GM23248 (cell line): ENCODE data around the gene DNAJC16. TPM values are rescaled to one million over a fixed set of nuclear protein-coding genes. Genes with fewer than 3 reads are reported as not detected.

Source experiments
- DNase-seq: peaks from one replicate; pipeline ENCODE4 v3.0.0-alpha.2; 2015
- H2AFZ ChIP-seq: fragments of 200-600 bp; sonication (generic); 2 replicates; pipeline ENCODE4 v1.6.1; 2016; ENCODE audit warnings: antibody characterized with exemption
- H3F3A ChIP-seq: fragments of 200-600 bp; sonication (generic); 2 replicates; pipeline ENCODE4 v1.6.1; 2016; ENCODE audit warnings: mild to moderate bottlenecking, antibody characterized with exemption, mixed run types; ENCODE audit not compliant: insufficient read depth
- H3K27ac ChIP-seq: fragments of 200-600 bp; sonication (generic); 2 replicates; pipeline ENCODE4 v1.5.1; 2016; ENCODE audit warnings: mild to moderate bottlenecking
- H3K27me3 ChIP-seq: fragments of 200-600 bp; sonication (generic); replicated peaks from 2 replicates; pipeline ENCODE4 v1.6.1; 2016; ENCODE audit warnings: mild to moderate bottlenecking; ENCODE audit not compliant: insufficient read depth
- H3K36me3 ChIP-seq: fragments of 200-600 bp; sonication (generic); 2 replicates; pipeline ENCODE4 v1.6.1; 2016; ENCODE audit warnings: low read depth, mild to moderate bottlenecking
- H3K4me1 ChIP-seq: fragments of 200-600 bp; sonication (generic); 2 replicates; pipeline ENCODE4 v1.6.1; 2016; ENCODE audit warnings: mild to moderate bottlenecking; ENCODE audit not compliant: insufficient read depth
- H3K4me2 ChIP-seq: fragments of 200-600 bp; sonication (generic); one replicate; pipeline ENCODE4 v1.6.1; 2016; ENCODE audit warnings: mild to moderate bottlenecking; ENCODE audit not compliant: unreplicated experiment
- H3K4me3 ChIP-seq: fragments of 200-600 bp; sonication (generic); 2 replicates; pipeline ENCODE4 v1.5.1; 2016; ENCODE audit warnings: mild to moderate bottlenecking
- H3K79me2 ChIP-seq: fragments of 200-600 bp; sonication (generic); 2 replicates; pipeline ENCODE4 v1.6.1; 2016; ENCODE audit warnings: mild to moderate bottlenecking; ENCODE audit not compliant: insufficient read depth
- H3K9ac ChIP-seq: fragments of 200-600 bp; sonication (generic); 2 replicates; pipeline ENCODE4 v1.6.1; 2016; ENCODE audit warnings: mild to moderate bottlenecking
- H3K9me2 ChIP-seq: fragments of 200-600 bp; sonication (generic); 2 replicates; pipeline ENCODE4 v1.6.1; 2016; ENCODE audit warnings: mixed run types, mild to moderate bottlenecking, moderate library complexity; ENCODE audit not compliant: insufficient read depth
- H3K9me3 ChIP-seq: fragments of 200-600 bp; sonication (generic); one replicate; pipeline ENCODE4 v1.6.1; 2017; ENCODE audit warnings: low read depth
- H4K20me1 ChIP-seq: fragments of 200-600 bp; sonication (generic); 2 replicates; pipeline ENCODE4 v1.6.0; 2016; ENCODE audit not compliant: insufficient read depth
- EZH2 ChIP-seq: fragments of 200-600 bp; sonication (generic); IDR thresholded peaks from 2 replicates; pipeline ENCODE4 v1.6.1; 2018; ENCODE audit warnings: antibody characterized with exemption, mild to moderate bottlenecking; ENCODE audit not compliant: insufficient read depth, poor library complexity, severe bottlenecking
- EZH2phosphoT487 ChIP-seq: fragments of 200-600 bp; sonication (generic); IDR thresholded peaks from 2 replicates; pipeline ENCODE4 v1.6.1; 2018; ENCODE audit warnings: antibody characterized with exemption, moderate library complexity, mild to moderate bottlenecking, low read depth; ENCODE audit not compliant: insufficient read depth
- WGBS, 2 experiments: methylation state at CpG; one replicate each; pipeline ENCODE4 v1.1.6; 2015 to 2017; ENCODE audit warnings: low lambda C conversion rate in 2 of 2, low coverage in 1 of 2; ENCODE audit errors: missing lambda C conversion rate in 2 of 2; 5-methylcytosine and 5-hydroxymethylcytosine counted together
- in situ Hi-C: fragments of 300-500 bp; cut with MboI; formaldehyde crosslinking; loops from 2 replicates; pipeline ENCODE4 v1.15.0; 2020
- polyA plus RNA-seq: library from polyadenylated mRNA; unstranded; fragments of >200 nt; fragmentation: Nextera tagmentation; extraction: Ambion mirVana; gene quantifications from 2 replicates; pipeline ENCODE4 v1.2.1, GENCODE V29; 2016
- total RNA-seq: library from RNA; depleted of rRNA; stranded (reverse); fragments of >200 nt; shearing (Covaris generic); gene quantifications from 2 replicates; pipeline ENCODE4 v1.2.3, GENCODE V29; 2014

DNAJC16 gene
- total and polyA plus RNA-seq, 2 experiments from 2014 or later, result 10.0 to 21.8 TPM

- in situ Hi-C loops, result no loop called here
- WGBS, 2 experiments, result 92 to 94% methylated on average over 18 of the region's 18 CpGs
- no peaks in the 10 kb centered on the region for H3K9me2 ChIP-seq
Observed at GRCh38 chr1:15568387-15569073, 41.9 kb downstream of the DNAJC16 start.

DNA sequence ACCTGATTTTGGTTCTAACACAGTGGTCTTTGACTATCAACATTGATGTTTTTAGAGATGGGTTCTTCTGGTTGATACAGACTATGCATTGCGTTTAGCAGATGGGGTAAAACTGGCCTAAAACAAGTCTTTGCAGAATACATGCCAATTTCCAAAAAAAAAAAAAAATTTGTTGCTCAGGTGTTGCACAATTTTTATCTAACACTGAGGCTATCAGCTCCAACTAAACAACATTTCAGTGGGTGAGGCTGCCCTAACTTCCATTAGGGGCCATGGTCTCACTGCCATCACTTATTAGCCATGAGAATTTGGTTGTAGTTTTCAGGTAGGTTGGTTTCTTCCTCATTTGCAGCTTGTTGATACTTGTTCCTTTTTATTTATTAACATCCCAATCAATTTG, 44.2 kb downstream of the DNAJC16 start:
- H3F3A ChIP-seq, result peaks cover 14% of the 10 kb centered on the region; the same call in 1 of the 2 replicates
- no peak overlapping the region for H3K27ac ChIP-seq
- no peak overlapping the region for H2AFZ ChIP-seq
- no peaks in the 10 kb centered on the region for H3K9me2 ChIP-seq
- DNase-seq, result no peak
- in situ Hi-C loops, result no loop called here
- H3K4me1 ChIP-seq, result peaks cover 18% of the 10 kb centered on the region
- no peaks in the 10 kb centered on the region for H4K20me1 ChIP-seq
- no peaks in the 10 kb centered on the region for H3K9me3 ChIP-seq
- no peak overlapping the region for H3K4me2 ChIP-seq
- H3K79me2 ChIP-seq, result no peaks in the 10 kb centered on the region
- TF ChIP-seq EZH2phosphoT487, result no peak
- TF ChIP-seq EZH2, result no peak
- H3K4me3 ChIP-seq, result no peak overlapping the region
- no peak overlapping the region for H3K9ac ChIP-seq
- WGBS, 2 experiments, result 100% methylated on average over 1 of the region's 1 CpG
- peaks cover 23% of the 10 kb centered on the region; the same call in 1 of the 2 replicates for H3K36me3 ChIP-seq
- H3K27me3 ChIP-seq, result no peaks in the 10 kb centered on the region

More at GRCh38 chr1:15568387-15569073, 41.9 kb downstream of the DNAJC16 start:
- Histone ChIP-seq H3K4me3 (no peak overlapping the region), H3K27me3 (no peaks in the 10 kb centered on the region), H3K4me2 (no peak overlapping the region), H3K4me1 (peaks cover 14% of the 10 kb centered on the region), H3K79me2 (no peaks in the 10 kb centered on the region), H2AFZ (no peak overlapping the region), H4K20me1 (no peaks in the 10 kb centered on the region), H3K36me3 (peaks cover 33% of the 10 kb centered on the region), H3K27ac (no peak overlapping the region), H3K9me3 (no peaks in the 10 kb centered on the region), H3K9ac (no peak overlapping the region), H3F3A (peaks cover 9% of the 10 kb centered on the region; the same call in 1 of the 2 replicates)
- TF ChIP-seq EZH2phosphoT487 (no peak), EZH2 (no peak)
- DNase-seq, result no peak

DNA sequence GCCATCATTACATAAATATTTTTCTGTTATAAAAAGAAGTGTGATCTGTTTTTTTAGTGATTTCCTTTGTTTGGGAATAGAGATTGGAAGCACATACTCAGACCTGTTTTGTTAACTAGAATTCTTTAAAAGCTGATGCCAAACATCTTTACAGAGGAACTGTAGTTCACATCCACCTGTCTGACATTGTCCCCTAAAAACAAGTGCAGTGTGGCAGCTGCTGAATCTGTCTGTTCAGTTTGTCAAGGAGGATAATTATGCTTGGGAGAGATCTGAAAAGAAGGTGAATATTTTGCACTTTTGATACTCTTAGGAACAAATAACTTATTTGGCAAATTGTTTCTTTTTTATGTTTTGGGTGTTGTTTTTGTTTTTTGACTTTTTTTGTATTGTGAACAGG, 44.6 kb downstream of the DNAJC16 start:
- H3K27me3 ChIP-seq, result no peaks in the 10 kb centered on the region
- no peak overlapping the region for H3K4me2 ChIP-seq
- peaks cover 14% of the 10 kb centered on the region; the same call in 1 of the 2 replicates for H3F3A ChIP-seq
- no peak for DNase-seq
- H3K9me3 ChIP-seq, result no peaks in the 10 kb centered on the region
- no peaks in the 10 kb centered on the region for H3K79me2 ChIP-seq
- H3K9ac ChIP-seq, result no peak overlapping the region
- TF ChIP-seq EZH2 (no peak), EZH2phosphoT487 (no peak)
- no peaks in the 10 kb centered on the region for H4K20me1 ChIP-seq
- H2AFZ ChIP-seq, result no peak overlapping the region
- H3K4me1 ChIP-seq, result peaks cover 18% of the 10 kb centered on the region
- no peak overlapping the region for H3K4me3 ChIP-seq
- no peaks in the 10 kb centered on the region for H3K9me2 ChIP-seq
- in situ Hi-C loops, result no loop called here
- no peak overlapping the region for H3K27ac ChIP-seq
- H3K36me3 ChIP-seq, result peaks cover 20% of the 10 kb centered on the region; the same call in 1 of the 2 replicates

DNA sequence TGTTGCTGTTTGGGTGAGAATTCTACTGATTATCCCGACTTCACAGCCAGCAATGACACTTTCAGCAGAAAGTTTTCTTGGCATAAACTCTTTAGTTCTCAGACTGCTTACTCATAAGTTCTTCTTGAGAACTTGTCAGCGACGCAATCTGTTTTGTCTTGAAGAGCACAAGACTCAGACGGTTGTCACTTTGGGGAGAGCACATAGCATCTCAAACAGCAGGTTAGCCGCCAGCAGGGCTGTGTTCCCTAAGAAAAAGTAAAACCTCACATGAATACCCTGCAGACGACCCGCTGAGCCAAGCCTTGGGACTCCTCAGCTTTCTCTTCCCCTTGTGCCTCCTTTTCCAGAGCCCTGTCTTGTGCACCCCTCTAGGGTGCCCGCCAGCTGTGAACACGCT, 46.8 kb downstream of the DNAJC16 start:
- Histone ChIP-seq H2AFZ (no peak overlapping the region), H3K9ac (peak overlapping the region; percentile 10; the same call in 1 of the 2 replicates), H3F3A (peaks cover 14% of the 10 kb centered on the region; the same call in 1 of the 2 replicates), H3K79me2 (no peaks in the 10 kb centered on the region), H3K4me2 (peak overlapping the region; percentile 22), H3K36me3 (peaks cover 5% of the 10 kb centered on the region; the same call in 1 of the 2 replicates), H4K20me1 (no peaks in the 10 kb centered on the region), H3K4me1 (peaks cover 18% of the 10 kb centered on the region), H3K4me3 (no peak overlapping the region), H3K9me3 (no peaks in the 10 kb centered on the region), H3K27ac (peak overlapping the region; percentile 46), H3K27me3 (no peaks in the 10 kb centered on the region), H3K9me2 (no peaks in the 10 kb centered on the region)
- TF ChIP-seq EZH2 (no peak), EZH2phosphoT487 (no peak)
- in situ Hi-C loops, result no loop called here
- WGBS, 2 experiments, result 29 to 30% methylated on average over 9 of the region's 9 CpGs
- peak; percentile 80 for DNase-seq
